GM12864 (cell line): ENCODE data around the gene ABCC5.

Experiments
- DNase-seq: peaks from one replicate; pipeline ENCODE4 v3.0.0-alpha.2; 2011; ENCODE audit warnings: low read depth
- H3K4me3 ChIP-seq: 2 replicates; pipeline ENCODE4 v1.5.1; 2011; ENCODE audit warnings: mild to moderate bottlenecking, low read depth, low read length, control low read depth
- CTCF ChIP-seq: IDR thresholded peaks from 2 replicates; pipeline ENCODE4 v1.5.1; 2011; ENCODE audit warnings: low read depth, mild to moderate bottlenecking, moderate library complexity, low read length, control low read depth, inconsistent platforms; ENCODE audit errors: missing control alignments

Gene ABCC5

GRCh38 chr3:183975981-183976662 lies 41.6 kb downstream of the ABCC5 start:
- no peak overlapping the region for H3K4me3 ChIP-seq
- no peak for DNase-seq
- TF ChIP-seq CTCF: no peak

GRCh38 chr3:183968666-183969245 lies 48.9 kb downstream of the ABCC5 start:
- TF ChIP-seq CTCF: no peak
- no peak for DNase-seq
- H3K4me3 ChIP-seq: no peak overlapping the region

GRCh38 chr3:183967693-183968092 lies 50.0 kb downstream of the ABCC5 start:
- TF ChIP-seq CTCF: no peak
- no peak overlapping the region for H3K4me3 ChIP-seq
- no peak for DNase-seq

GRCh38 chr3:183966361-183966791 lies 51.3 kb downstream of the ABCC5 start:
- TF ChIP-seq CTCF: no peak
- DNase-seq: no peak
- H3K4me3 ChIP-seq: no peak overlapping the region

GRCh38 chr3:183962807-183963206 lies 54.9 kb downstream of the ABCC5 start:
- no peak for TF ChIP-seq CTCF
- no peak for DNase-seq
- no peak overlapping the region for H3K4me3 ChIP-seq

- no peak for DNase-seq
- H3K4me3 ChIP-seq: no peak overlapping the region
- TF ChIP-seq CTCF: no peak
Observed at GRCh38 chr3:183959214-183959613, 58.5 kb downstream of the ABCC5 start.

GRCh38 chr3:183958775-183959174 lies 58.9 kb downstream of the ABCC5 start:
- no peak overlapping the region for H3K4me3 ChIP-seq
- TF ChIP-seq CTCF: no peak
- DNase-seq: no peak
